Duodenal mucosa (tissue), 2 donors: ENCODE results near the gene FCRLA.
"Not testable (repeated sequence)": the region's sequence is repeated elsewhere in the genome, so short reads cannot be mapped to it uniquely, and the experiment has no call there.

ENCODE experiments used
- H3K27ac ChIP-seq: one replicate; pipeline ENCODE4 v1.7.0; 2013; ENCODE audit warnings: low read depth, low read length
- H3K27me3 ChIP-seq, 2 donors: one replicate each; pipeline ENCODE4 v1.7.0; 2013; ENCODE audit warnings: low read length in 2 of 2, control low read depth in 1 of 2; ENCODE audit not compliant: insufficient read depth in 2 of 2, control insufficient read depth in 1 of 2
- H3K36me3 ChIP-seq, 2 donors: one replicate each; pipeline ENCODE4 v1.7.0; 2013; ENCODE audit warnings: low read length in 2 of 2, control low read depth in 1 of 2; ENCODE audit not compliant: insufficient read depth in 2 of 2, control insufficient read depth in 1 of 2
- H3K4me1 ChIP-seq, 2 donors: one replicate each; pipeline ENCODE4 v1.7.0; 2013; ENCODE audit warnings: low read length in 2 of 2, control low read depth in 1 of 2; ENCODE audit not compliant: insufficient read depth in 2 of 2, control insufficient read depth in 1 of 2
- H3K4me3 ChIP-seq, 2 donors: one replicate each; pipeline ENCODE4 v1.7.0; 2013; ENCODE audit warnings: low read length in 2 of 2, low read depth in 1 of 2
- H3K9ac ChIP-seq, 2 donors: one replicate each; pipeline ENCODE4 v1.7.0; 2013; ENCODE audit warnings: low read length in 2 of 2, low read depth in 1 of 2
- H3K9me3 ChIP-seq, 2 donors: one replicate each; pipeline ENCODE4 v1.7.0; 2013; ENCODE audit warnings: low read length in 2 of 2, control low read depth in 1 of 2; ENCODE audit not compliant: control insufficient read depth in 1 of 2

Gene FCRLA

GRCh38 chr1:161674908-161675307 lies 32.1 kb upstream of the FCRLA start:
- not testable (repeated sequence) for H3K27me3 ChIP-seq, H3K4me1 ChIP-seq, H3K27ac ChIP-seq, H3K36me3 ChIP-seq, H3K9ac ChIP-seq, H3K4me3 ChIP-seq, H3K9me3 ChIP-seq

DNA sequence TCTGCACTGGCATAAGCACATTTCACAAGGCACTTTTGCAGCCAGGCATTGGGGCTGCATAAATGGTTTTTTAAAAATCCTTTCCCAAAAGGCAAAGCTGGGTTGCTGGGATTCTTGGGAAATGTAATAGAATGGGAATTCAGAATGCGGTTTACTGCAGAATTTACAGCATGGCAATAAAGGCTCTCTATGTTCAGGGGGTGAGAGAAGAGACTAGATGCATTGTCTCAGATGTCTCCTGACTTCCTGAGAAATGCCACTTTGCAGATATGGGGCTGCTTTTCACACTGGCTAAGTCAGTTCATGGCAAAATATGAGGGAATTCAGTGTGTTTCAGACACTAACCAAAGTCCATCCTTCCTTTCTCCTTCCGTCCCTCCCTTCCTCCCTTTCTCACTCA lies 30.6 kb upstream of the FCRLA start:
- H3K9ac ChIP-seq: no peak overlapping the region
- no peaks in the 10 kb centered on the region for H3K9me3 ChIP-seq
- no peaks in the 10 kb centered on the region for H3K27me3 ChIP-seq
- no peak overlapping the region for H3K4me3 ChIP-seq
- no peak overlapping the region for H3K27ac ChIP-seq
- no peaks in the 10 kb centered on the region for H3K4me1 ChIP-seq
- no peaks in the 10 kb centered on the region for H3K36me3 ChIP-seq

- H3K4me1 ChIP-seq: no peaks in the 10 kb centered on the region
- no peaks in the 10 kb centered on the region for H3K36me3 ChIP-seq
- H3K9ac ChIP-seq: no peak overlapping the region
- H3K4me3 ChIP-seq: no peak overlapping the region
- no peaks in the 10 kb centered on the region for H3K9me3 ChIP-seq
- H3K27me3 ChIP-seq: no peaks in the 10 kb centered on the region
- no peak overlapping the region for H3K27ac ChIP-seq
Observed at GRCh38 chr1:161676958-161677689, 29.9 kb upstream of the FCRLA start.

DNA sequence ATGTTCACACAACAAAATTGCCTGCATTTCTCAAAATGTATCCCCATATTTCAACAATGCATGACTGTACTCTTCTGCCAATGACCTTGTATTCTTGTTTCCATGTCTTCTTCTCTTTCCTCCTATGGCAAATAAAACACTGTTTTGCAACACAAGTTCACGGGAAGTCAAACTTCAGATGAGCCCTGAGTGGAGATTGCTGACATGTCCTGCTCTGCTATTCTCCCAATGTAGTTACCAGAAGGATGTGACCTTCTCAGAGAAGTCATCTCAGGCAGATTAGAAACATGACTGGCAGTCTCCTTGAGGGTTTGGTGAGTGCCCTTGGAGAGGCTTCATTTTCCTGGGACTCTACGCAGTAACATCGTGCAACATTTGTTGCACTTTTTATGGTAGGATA lies 28.5 kb upstream of the FCRLA start:
- H3K4me1 ChIP-seq: no peaks in the 10 kb centered on the region
- no peaks in the 10 kb centered on the region for H3K27me3 ChIP-seq
- no peak overlapping the region for H3K9ac ChIP-seq
- H3K4me3 ChIP-seq: no peak overlapping the region
- H3K27ac ChIP-seq: no peak overlapping the region
- H3K9me3 ChIP-seq: no peaks in the 10 kb centered on the region
- H3K36me3 ChIP-seq: no peaks in the 10 kb centered on the region

DNA sequence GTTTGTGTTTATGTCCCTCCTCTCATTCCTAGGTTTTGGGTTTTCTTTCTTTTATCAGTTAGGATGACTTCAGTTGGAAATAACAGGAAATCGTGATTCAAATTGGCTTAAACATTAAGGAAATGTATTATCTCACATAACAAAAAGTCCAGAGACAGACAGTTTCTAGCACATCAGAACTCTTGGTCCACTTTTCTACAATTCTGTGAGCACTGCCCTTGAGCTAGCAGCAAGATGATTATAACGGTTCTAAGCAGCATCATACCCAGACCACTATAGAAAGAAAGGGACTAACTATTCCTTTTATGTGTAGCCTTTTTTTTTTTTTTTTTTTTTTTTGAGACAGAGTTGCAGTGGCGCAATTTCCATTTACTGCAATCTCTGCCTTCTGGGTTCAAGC lies 25.1 kb upstream of the FCRLA start:
- no peak overlapping the region for H3K27ac ChIP-seq
- no peaks in the 10 kb centered on the region for H3K4me1 ChIP-seq
- H3K9me3 ChIP-seq: no peaks in the 10 kb centered on the region
- no peaks in the 10 kb centered on the region for H3K36me3 ChIP-seq
- no peak overlapping the region for H3K4me3 ChIP-seq
- no peaks in the 10 kb centered on the region for H3K27me3 ChIP-seq
- H3K9ac ChIP-seq: no peak overlapping the region

DNA sequence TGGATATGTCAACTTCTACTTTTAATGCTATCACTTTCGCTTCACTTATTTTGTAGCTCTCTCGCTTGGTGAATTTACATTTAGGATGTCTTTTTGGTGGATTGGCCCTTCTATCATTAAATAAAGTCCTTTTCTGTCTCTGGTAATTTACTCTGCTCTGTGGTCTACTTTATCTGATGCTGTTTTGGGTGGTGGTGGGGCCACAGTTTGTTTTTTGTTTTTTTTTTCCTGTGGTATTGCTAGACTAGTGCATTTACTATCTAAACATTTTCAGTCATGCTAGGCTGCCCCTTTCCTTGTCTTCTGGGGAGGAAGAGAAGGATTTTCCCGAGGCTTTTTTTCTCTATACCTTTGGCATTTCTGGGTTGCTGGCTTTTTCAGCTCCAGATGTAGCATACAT lies 18.1 kb upstream of the FCRLA start:
- Histone ChIP-seq H3K36me3 (no peaks in the 10 kb centered on the region), H3K4me1 (no peaks in the 10 kb centered on the region), H3K9me3 (no peaks in the 10 kb centered on the region), H3K27me3 (peaks cover 0 to 3% of the 10 kb centered on the region in 2 donors), H3K4me3 (no peak overlapping the region), H3K27ac (no peak overlapping the region), H3K9ac (no peak overlapping the region)

DNA sequence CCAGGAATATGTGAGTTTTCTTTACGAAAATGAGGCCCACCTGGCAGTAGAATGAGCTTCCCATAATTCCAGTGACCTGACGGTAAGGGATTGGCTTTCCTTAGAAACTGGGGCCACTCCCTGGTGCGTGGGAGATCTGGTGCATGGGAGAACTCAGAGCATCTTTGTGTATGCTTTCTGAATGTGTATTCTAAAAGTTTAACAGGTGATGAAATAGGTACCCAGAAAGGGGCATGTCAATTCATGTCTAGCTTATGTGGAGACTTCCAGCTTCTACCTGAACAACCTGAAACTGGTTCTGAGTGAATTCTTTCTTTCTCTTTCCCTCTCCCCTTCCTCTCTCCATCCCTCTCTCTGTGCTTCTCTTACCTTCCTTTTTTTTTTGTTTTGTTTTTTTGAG lies 15.2 kb upstream of the FCRLA start:
- H3K4me3 ChIP-seq: no peak overlapping the region

DNA sequence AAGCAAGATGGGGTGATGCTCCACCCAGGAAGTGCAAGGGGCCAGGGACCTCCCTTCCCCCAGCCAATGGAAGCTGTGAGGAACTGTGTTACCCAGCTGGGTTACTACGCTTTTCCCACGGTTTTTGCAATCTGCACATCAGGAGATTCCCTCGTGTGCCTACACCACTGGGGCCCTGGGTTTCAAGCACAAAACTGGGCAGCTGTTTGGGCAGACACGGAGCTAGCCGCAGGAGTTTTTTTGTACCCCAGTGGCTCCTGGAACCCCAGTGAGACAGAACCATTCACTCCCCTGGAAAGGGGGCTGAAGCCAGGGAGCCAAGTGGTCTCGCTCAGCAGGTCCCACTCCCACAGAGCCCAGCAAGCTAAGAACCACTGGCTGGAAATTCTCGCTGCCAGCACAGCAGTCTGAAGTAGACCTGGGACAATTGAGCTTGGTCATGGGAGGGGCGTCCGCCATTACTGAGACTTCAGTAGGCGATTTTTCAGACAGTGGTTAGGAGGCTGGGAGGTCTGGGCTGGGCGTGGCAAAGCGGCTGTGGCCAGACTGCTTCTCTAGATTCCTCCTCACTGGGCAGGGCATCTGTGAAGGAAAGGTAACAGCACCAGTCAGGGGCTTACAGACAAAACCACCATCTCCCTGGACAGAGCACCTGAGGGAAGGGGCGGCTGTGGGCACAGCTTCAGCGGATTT lies 13.9 kb upstream of the FCRLA start:
- H3K9me3 ChIP-seq, H3K4me1 ChIP-seq, H3K36me3 ChIP-seq, H3K27me3 ChIP-seq, H3K4me3 ChIP-seq, H3K27ac ChIP-seq, H3K9ac ChIP-seq: not testable (repeated sequence)

More for the DNA sequence above, 15.2 kb upstream of the FCRLA start:
- Histone ChIP-seq H3K4me1 (no peaks in the 10 kb centered on the region), H3K36me3 (no peaks in the 10 kb centered on the region), H3K9ac (no peak overlapping the region), H3K27ac (no peak overlapping the region), H3K27me3 (peaks cover 0 to 3% of the 10 kb centered on the region in 2 donors), H3K9me3 (no peaks in the 10 kb centered on the region)

DNA sequence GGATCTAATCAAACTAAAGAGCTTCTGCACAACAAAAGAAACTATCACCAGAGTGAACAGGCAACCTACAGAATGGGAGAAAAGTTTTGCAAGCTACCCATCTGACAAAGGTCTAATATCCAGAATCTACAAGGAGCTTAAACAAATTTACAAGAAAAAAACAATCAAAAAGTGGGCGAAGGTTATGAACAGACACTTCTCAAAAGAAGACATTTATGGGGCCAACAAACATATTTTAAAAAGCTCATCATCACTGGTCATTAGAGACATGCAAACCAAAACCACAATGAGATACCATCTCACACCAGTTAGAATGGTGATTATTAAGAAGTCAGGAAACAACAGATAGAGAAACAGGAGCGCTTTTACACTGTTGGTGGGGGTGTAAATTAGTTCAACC lies 8.7 kb upstream of the FCRLA start:
- not testable (repeated sequence) for H3K4me1 ChIP-seq, H3K36me3 ChIP-seq, H3K9ac ChIP-seq, H3K27me3 ChIP-seq, H3K27ac ChIP-seq, H3K4me3 ChIP-seq, H3K9me3 ChIP-seq

DNA sequence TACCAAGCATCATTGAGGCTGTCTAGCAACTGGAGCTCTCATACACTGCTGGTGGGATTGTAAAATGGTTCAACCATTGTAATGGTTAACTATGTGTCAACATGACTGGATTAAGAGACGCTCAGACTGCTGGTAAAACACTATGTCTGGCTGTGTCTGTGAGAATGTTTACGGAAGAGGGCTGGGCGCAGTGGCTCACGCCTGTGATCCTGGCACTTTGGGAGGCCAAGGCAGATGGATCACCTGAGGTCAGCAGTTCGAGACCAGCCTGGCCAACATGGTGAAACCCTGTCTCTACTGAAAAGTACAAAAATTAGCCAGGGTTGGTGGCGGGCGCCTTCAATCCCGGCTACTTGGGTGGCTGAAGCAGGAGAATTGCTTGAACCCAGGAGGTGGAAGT lies 4.8 kb upstream of the FCRLA start:
- Histone ChIP-seq H3K4me1 (no peaks in the 10 kb centered on the region), H3K27me3 (peaks cover 0 to 2% of the 10 kb centered on the region in 2 donors), H3K9me3 (no peaks in the 10 kb centered on the region), H3K4me3 (no peak overlapping the region), H3K9ac (no peak overlapping the region), H3K36me3 (no peaks in the 10 kb centered on the region), H3K27ac (no peak overlapping the region)
